ENCODE data around the gene SELENOM. TPM values are rescaled to one million over a fixed set of nuclear protein-coding genes. Genes with fewer than 3 reads are reported as not detected.

The SELENOM gene
- total RNA-seq, 1 donor from 2014 or later: 157 TPM

DNA sequence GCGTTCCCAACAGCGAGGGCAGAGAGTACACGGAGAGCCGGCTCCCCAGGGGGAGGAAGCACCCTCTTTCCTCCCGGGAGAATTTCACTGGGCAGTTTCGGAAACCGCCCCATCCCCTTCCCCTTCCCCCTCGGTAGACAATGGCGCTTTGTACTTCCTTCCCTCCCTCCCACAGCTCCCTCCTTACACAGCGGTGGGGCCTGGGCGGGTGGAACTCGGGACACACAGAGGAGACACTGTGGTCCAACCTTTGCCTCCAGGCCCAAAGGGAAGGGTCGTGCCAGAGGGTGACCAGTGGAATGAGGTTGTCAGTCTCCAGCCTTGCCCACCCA lies 21.9 kb downstream of the SELENOM start:
- no peak for FAIRE-seq
- no peak overlapping the region for H2AFZ ChIP-seq (ENCODE audit: low read depth, low read length)
- peaks cover 50% of the 10 kb centered on the region for H3K4me1 ChIP-seq (ENCODE audit: insufficient read depth, low read length)
- TF ChIP-seq, protein P1, sequence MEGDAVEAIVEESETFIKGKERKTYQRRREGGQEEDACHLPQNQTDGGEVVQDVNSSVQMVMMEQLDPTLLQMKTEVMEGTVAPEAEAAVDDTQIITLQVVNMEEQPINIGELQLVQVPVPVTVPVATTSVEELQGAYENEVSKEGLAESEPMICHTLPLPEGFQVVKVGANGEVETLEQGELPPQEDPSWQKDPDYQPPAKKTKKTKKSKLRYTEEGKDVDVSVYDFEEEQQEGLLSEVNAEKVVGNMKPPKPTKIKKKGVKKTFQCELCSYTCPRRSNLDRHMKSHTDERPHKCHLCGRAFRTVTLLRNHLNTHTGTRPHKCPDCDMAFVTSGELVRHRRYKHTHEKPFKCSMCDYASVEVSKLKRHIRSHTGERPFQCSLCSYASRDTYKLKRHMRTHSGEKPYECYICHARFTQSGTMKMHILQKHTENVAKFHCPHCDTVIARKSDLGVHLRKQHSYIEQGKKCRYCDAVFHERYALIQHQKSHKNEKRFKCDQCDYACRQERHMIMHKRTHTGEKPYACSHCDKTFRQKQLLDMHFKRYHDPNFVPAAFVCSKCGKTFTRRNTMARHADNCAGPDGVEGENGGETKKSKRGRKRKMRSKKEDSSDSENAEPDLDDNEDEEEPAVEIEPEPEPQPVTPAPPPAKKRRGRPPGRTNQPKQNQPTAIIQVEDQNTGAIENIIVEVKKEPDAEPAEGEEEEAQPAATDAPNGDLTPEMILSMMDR (IDR thresholded peaks at IDR 0.05; ENCODE audit: insufficient read depth, low read depth, low read length): no peak
- Mint-ChIP-seq H3K27ac (ENCODE audit: unreplicated experiment) (peak overlapping the region; percentile 69), H3K36me3 (ENCODE audit: low read depth, unreplicated experiment) (peaks cover 4% of the 10 kb centered on the region), H3K4me3 (ENCODE audit: unreplicated experiment) (peak overlapping the region; percentile 64), H3K27me3 (ENCODE audit: low read depth, unreplicated experiment) (no peaks in the 10 kb centered on the region), H3K4me1 (ENCODE audit: low read depth, unreplicated experiment) (peaks cover 24% of the 10 kb centered on the region), H3K9me3 (ENCODE audit: unreplicated experiment) (peaks cover 5% of the 10 kb centered on the region)
- H3K9me3 ChIP-seq (ENCODE audit: insufficient read depth, low read depth, low read length): no peaks in the 10 kb centered on the region
- H4K20me1 ChIP-seq (ENCODE audit: insufficient read depth, low read length): peaks cover 66% of the 10 kb centered on the region
- H3K4me3 ChIP-seq (ENCODE audit: insufficient read depth, low read depth, low read length): peak overlapping the region; percentile 82
- H3K36me3 ChIP-seq (ENCODE audit: insufficient read depth, low read length): peaks cover 22% of the 10 kb centered on the region
- H3K9ac ChIP-seq (ENCODE audit: low read length): peak overlapping the region; percentile 92
- DNase-seq (ENCODE audit: low read depth): no peak
- no peaks in the 10 kb centered on the region for H3K27me3 ChIP-seq (ENCODE audit: insufficient read depth, low read length)
- peak overlapping the region; percentile 96 for H3K4me2 ChIP-seq (ENCODE audit: low read length)
- peaks cover 74% of the 10 kb centered on the region for H3K79me2 ChIP-seq (ENCODE audit: insufficient read depth, low read length)
- peak overlapping the region; percentile 74 for H3K27ac ChIP-seq (ENCODE audit: low read depth, low read length)

DNA sequence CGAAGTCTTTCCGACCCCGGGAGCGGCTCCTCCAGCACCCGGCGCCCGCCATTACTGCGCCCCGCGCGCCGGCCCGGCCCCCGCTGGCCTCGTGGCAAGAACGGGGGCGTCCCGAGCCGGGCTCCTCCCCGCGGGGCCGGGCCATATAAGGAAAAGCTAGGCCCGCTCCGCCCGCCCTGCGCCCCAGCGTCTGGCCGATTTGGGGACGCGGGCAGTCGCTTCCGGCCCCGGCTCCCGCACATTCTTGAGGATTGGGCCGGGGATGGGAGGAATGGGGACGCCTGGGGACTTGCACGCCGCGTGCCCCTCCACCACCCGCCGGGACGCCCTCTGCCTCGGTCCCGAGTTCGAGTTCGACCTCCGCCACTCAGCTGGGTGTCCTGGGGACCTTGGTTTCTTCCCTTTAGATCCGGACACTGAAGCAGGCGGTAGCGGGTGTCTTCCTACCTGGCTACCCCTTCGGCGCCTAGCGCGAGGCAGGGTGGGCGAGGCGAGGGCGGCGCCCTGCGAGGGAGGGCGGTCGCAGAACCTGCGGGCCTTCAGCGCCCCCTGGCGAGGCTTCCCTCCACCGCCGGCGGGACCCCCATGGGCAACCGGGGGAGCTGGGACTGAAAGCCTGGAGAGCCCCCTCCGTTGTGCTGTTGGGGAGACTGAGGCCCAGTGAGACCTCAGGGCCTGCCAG lies 22.4 kb downstream of the SELENOM start:
- H4K20me1 ChIP-seq (ENCODE audit: insufficient read depth, low read length): peaks cover 63% of the 10 kb centered on the region
- H3K9me3 Mint-ChIP-seq (ENCODE audit: unreplicated experiment): peaks cover 5% of the 10 kb centered on the region
- H3K27me3 ChIP-seq (ENCODE audit: insufficient read depth, low read length): no peaks in the 10 kb centered on the region
- peak overlapping the region; percentile 74 for H2AFZ ChIP-seq (ENCODE audit: low read depth, low read length)
- peak overlapping the region; percentile 83 for H3K27ac Mint-ChIP-seq (ENCODE audit: unreplicated experiment)
- peaks cover 22% of the 10 kb centered on the region for H3K36me3 ChIP-seq (ENCODE audit: insufficient read depth, low read length)
- H3K79me2 ChIP-seq (ENCODE audit: insufficient read depth, low read length): peaks cover 74% of the 10 kb centered on the region
- H3K4me1 Mint-ChIP-seq (ENCODE audit: low read depth, unreplicated experiment): peaks cover 24% of the 10 kb centered on the region
- H3K4me2 ChIP-seq (ENCODE audit: low read length): peak overlapping the region; percentile 96
- no peaks in the 10 kb centered on the region for H3K9me3 ChIP-seq (ENCODE audit: insufficient read depth, low read depth, low read length)
- peaks cover 4% of the 10 kb centered on the region for H3K36me3 Mint-ChIP-seq (ENCODE audit: low read depth, unreplicated experiment)
- H3K9ac ChIP-seq (ENCODE audit: low read length): peak overlapping the region; percentile 92
- peak overlapping the region; percentile 86 for H3K4me3 Mint-ChIP-seq (ENCODE audit: unreplicated experiment)
- FAIRE-seq (no peak), DNase-seq (ENCODE audit: low read depth) (peak; percentile 64)
- no peak for TF ChIP-seq EZH2 (IDR thresholded peaks at IDR 0.05; ENCODE audit: insufficient read depth, low read length)
- TF ChIP-seq, protein P1 (IDR thresholded peaks at IDR 0.05; ENCODE audit: insufficient read depth, low read depth, low read length): peak; percentile 39
- H3K27me3 Mint-ChIP-seq (ENCODE audit: low read depth, unreplicated experiment): no peaks in the 10 kb centered on the region
- peak overlapping the region; percentile 82 for H3K4me3 ChIP-seq (ENCODE audit: insufficient read depth, low read depth, low read length)
- peak overlapping the region; percentile 74 for H3K27ac ChIP-seq (ENCODE audit: low read depth, low read length)
- H3K4me1 ChIP-seq (ENCODE audit: insufficient read depth, low read length): peaks cover 51% of the 10 kb centered on the region
